Measurements from ENCODE around the gene HTT. TPM values are rescaled to one million over a fixed set of nuclear protein-coding genes. Genes with fewer than 3 reads are reported as not detected.

Gene HTT
- total RNA-seq, 1 experiment from 2014 or later = 37.4 TPM

DNA sequence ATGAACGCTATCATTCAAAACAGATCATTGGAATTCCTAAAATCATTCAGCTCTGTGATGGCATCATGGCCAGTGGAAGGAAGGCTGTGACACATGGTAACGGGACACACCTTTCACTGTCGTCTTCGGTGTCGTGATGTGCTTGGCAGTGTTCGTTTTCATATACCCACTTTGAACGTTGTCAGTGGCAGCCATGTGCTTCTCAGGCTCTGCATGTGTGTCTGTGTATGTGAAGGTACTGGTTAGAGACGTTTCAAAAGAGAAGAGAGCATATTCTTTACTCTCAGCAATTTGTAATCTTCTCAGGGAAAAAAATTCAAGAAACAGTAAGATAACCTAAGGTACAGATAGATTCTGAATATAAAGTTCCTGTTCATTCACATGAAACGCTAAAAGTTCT is 103.9 kb downstream of the HTT start:
- H3K27me3 ChIP-seq (ENCODE audit: insufficient read depth, low read length) = no peaks in the 10 kb centered on the region
- ATAC-seq = no peak
- DNase-seq (ENCODE audit: low read depth, low spot score) = no peak
- no peaks in the 10 kb centered on the region for H3K4me1 ChIP-seq (ENCODE audit: control insufficient read depth in 1 of 2, insufficient read depth in 2 of 2, low read length in 2 of 2)
- no peak overlapping the region for H2AFZ ChIP-seq (ENCODE audit: low read depth, low read length, poor library complexity, severe bottlenecking)
- TF ChIP-seq, protein P1, sequence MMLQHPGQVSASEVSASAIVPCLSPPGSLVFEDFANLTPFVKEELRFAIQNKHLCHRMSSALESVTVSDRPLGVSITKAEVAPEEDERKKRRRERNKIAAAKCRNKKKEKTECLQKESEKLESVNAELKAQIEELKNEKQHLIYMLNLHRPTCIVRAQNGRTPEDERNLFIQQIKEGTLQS (IDR thresholded peaks at IDR 0.05) = no peak
- TF ChIP-seq SP1 (IDR thresholded peaks at IDR 0.05; ENCODE audit: low read depth) (no peak), TCF7L2 (IDR thresholded peaks at IDR 0.05; ENCODE audit: borderline replicate concordance, extremely low read depth, insufficient read depth, insufficient read length) (no peak), FOSL1 (IDR thresholded peaks at IDR 0.05; ENCODE audit: low read depth) (no peak), POLR2A (IDR thresholded peaks at IDR 0.05; ENCODE audit: borderline replicate concordance, extremely low read depth, insufficient read depth, insufficient read length) (no peak), CEBPB (IDR thresholded peaks at IDR 0.05; ENCODE audit: low read depth) (no peak)
- ChIA-PET POLR2A (no interaction called here), RAD21 (ENCODE audit: low non-redundant PET in 1 of 2, low total read pairs in 2 of 2, uncharacterized antibody in 2 of 2, unreplicated experiment in 2 of 2) (no interaction called here), CTCF (no interaction called here)
- H3K79me2 ChIP-seq (ENCODE audit: insufficient read depth, low read length) = no peaks in the 10 kb centered on the region
- no peaks in the 10 kb centered on the region for H4K20me1 ChIP-seq (ENCODE audit: insufficient read depth)
- no peak overlapping the region for H3K9ac ChIP-seq (ENCODE audit: low read length)
- no peaks in the 10 kb centered on the region for H3K9me3 ChIP-seq (ENCODE audit: control insufficient read depth in 1 of 2, insufficient read depth in 1 of 2, low read depth in 1 of 2, low read length in 2 of 2)
- no peak overlapping the region for H3K4me2 ChIP-seq (ENCODE audit: low read length)
- BruUV-seq (replicated peaks) = no TSS peak
- intact Hi-C loops (cut with micrococcal nuclease) = no loop called here
- no peaks in the 10 kb centered on the region for H3K9me2 ChIP-seq (ENCODE audit: insufficient read depth)
- no peak overlapping the region for H3K27ac ChIP-seq (ENCODE audit: low read depth, low read length)
- no peak overlapping the region for H3K4me3 ChIP-seq (replicated peaks in 1 of 2; ENCODE audit: low read depth in 1 of 2, low read length in 2 of 2)
- peaks cover 6 to 15% of the 10 kb centered on the region in 2 experiments; a peak in 3 of 4 replicates for H3K36me3 ChIP-seq (ENCODE audit: control insufficient read depth in 1 of 2, insufficient read depth in 2 of 2, low read length in 2 of 2)

DNA sequence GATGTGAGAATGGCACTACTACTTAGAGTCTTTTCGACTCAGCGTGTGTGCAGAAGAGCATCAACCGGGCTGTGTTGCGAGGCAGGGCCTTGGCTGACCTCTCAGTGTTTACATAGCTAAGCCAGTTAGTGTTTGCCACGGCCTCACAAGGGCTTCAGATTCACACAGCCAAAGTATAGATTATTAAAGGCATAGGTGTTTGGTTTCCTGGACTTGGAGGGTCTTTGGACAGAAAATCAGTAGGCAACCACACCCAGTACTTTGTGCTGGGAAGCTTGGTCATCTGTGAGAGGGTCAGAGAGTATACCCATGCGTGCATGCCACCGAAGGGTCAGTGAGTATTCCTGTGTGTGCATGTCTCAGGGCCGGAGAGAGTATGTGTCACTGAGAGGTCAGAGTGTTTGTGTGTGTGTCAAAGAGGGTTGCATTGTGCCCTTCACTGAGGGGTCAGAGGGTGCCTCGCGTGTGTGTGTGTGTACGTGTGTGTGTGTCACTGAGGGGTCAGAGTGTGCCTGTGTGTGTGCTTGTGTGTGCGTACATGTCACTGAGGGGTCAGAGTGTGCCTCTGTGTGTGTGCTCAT is 104.7 kb downstream of the HTT start:
- CTCF ChIA-PET = no interaction called here
- peaks cover 5 to 15% of the 10 kb centered on the region in 2 experiments; a peak in 3 of 4 replicates for H3K36me3 ChIP-seq (ENCODE audit: control insufficient read depth in 1 of 2, insufficient read depth in 2 of 2, low read length in 2 of 2)
- no peak for ATAC-seq
- TF ChIP-seq, protein P1 (IDR thresholded peaks at IDR 0.05) = no peak
- TF ChIP-seq, protein P2, sequence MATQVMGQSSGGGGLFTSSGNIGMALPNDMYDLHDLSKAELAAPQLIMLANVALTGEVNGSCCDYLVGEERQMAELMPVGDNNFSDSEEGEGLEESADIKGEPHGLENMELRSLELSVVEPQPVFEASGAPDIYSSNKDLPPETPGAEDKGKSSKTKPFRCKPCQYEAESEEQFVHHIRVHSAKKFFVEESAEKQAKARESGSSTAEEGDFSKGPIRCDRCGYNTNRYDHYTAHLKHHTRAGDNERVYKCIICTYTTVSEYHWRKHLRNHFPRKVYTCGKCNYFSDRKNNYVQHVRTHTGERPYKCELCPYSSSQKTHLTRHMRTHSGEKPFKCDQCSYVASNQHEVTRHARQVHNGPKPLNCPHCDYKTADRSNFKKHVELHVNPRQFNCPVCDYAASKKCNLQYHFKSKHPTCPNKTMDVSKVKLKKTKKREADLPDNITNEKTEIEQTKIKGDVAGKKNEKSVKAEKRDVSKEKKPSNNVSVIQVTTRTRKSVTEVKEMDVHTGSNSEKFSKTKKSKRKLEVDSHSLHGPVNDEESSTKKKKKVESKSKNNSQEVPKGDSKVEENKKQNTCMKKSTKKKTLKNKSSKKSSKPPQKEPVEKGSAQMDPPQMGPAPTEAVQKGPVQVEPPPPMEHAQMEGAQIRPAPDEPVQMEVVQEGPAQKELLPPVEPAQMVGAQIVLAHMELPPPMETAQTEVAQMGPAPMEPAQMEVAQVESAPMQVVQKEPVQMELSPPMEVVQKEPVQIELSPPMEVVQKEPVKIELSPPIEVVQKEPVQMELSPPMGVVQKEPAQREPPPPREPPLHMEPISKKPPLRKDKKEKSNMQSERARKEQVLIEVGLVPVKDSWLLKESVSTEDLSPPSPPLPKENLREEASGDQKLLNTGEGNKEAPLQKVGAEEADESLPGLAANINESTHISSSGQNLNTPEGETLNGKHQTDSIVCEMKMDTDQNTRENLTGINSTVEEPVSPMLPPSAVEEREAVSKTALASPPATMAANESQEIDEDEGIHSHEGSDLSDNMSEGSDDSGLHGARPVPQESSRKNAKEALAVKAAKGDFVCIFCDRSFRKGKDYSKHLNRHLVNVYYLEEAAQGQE (IDR thresholded peaks at IDR 0.05; ENCODE audit: low read depth) = no peak
- no peak for TF ChIP-seq ZFX (IDR thresholded peaks at IDR 0.05)
- no peak for TF ChIP-seq EZH2phosphoT487 (IDR thresholded peaks at IDR 0.05; ENCODE audit: borderline replicate concordance)
- TF ChIP-seq CBX3 (IDR thresholded peaks at IDR 0.05; ENCODE audit: low read depth) = no peak
- TF ChIP-seq EGR1 (IDR thresholded peaks at IDR 0.05; ENCODE audit: low read depth) = no peak
- no peak for TF ChIP-seq RAD21 (IDR thresholded peaks at IDR 0.05; ENCODE audit: low read depth)
- TF ChIP-seq POLR2A (IDR thresholded peaks at IDR 0.05; ENCODE audit: borderline replicate concordance, extremely low read depth, insufficient read depth, insufficient read length) = no peak
- TF ChIP-seq, protein P3, sequence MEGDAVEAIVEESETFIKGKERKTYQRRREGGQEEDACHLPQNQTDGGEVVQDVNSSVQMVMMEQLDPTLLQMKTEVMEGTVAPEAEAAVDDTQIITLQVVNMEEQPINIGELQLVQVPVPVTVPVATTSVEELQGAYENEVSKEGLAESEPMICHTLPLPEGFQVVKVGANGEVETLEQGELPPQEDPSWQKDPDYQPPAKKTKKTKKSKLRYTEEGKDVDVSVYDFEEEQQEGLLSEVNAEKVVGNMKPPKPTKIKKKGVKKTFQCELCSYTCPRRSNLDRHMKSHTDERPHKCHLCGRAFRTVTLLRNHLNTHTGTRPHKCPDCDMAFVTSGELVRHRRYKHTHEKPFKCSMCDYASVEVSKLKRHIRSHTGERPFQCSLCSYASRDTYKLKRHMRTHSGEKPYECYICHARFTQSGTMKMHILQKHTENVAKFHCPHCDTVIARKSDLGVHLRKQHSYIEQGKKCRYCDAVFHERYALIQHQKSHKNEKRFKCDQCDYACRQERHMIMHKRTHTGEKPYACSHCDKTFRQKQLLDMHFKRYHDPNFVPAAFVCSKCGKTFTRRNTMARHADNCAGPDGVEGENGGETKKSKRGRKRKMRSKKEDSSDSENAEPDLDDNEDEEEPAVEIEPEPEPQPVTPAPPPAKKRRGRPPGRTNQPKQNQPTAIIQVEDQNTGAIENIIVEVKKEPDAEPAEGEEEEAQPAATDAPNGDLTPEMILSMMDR (IDR thresholded peaks at IDR 0.05 in 2 of 3, conservative IDR thresholded peaks at IDR 0.05 in 1 of 3; ENCODE audit: borderline replicate concordance in 1 of 3, insufficient read depth in 1 of 3, low read depth in 2 of 3, low read length in 2 of 3) = no peak

More for the DNA sequence above, 104.7 kb downstream of the HTT start:
- RAD21 ChIA-PET (ENCODE audit: low non-redundant PET in 1 of 2, low total read pairs in 2 of 2, uncharacterized antibody in 2 of 2, unreplicated experiment in 2 of 2) = no interaction called here
- Histone ChIP-seq H3K27me3 (ENCODE audit: insufficient read depth, low read length) (no peaks in the 10 kb centered on the region), H3K9ac (ENCODE audit: low read length) (no peak overlapping the region), H3K4me1 (ENCODE audit: control insufficient read depth in 1 of 2, insufficient read depth in 2 of 2, low read length in 2 of 2) (no peaks in the 10 kb centered on the region), H3K4me2 (ENCODE audit: low read length) (no peak overlapping the region), H2AFZ (ENCODE audit: low read depth, low read length, poor library complexity, severe bottlenecking) (no peak overlapping the region), H3K9me2 (ENCODE audit: insufficient read depth) (no peaks in the 10 kb centered on the region), H3K4me3 (replicated peaks in 1 of 2; ENCODE audit: low read depth in 1 of 2, low read length in 2 of 2) (no peak overlapping the region), H3K79me2 (ENCODE audit: insufficient read depth, low read length) (no peaks in the 10 kb centered on the region), H3K27ac (ENCODE audit: low read depth, low read length) (no peak overlapping the region), H3K9me3 (ENCODE audit: control insufficient read depth in 1 of 2, insufficient read depth in 1 of 2, low read depth in 1 of 2, low read length in 2 of 2) (no peaks in the 10 kb centered on the region), H4K20me1 (ENCODE audit: insufficient read depth) (no peaks in the 10 kb centered on the region)
- no TSS peak for BruUV-seq (replicated peaks)
- POLR2A ChIA-PET = no interaction called here
- DNase-seq (ENCODE audit: low read depth, low spot score) = no peak
- intact Hi-C loops (cut with micrococcal nuclease) = no loop called here
